ENCODE data around the gene MCRIP2.

DNA sequence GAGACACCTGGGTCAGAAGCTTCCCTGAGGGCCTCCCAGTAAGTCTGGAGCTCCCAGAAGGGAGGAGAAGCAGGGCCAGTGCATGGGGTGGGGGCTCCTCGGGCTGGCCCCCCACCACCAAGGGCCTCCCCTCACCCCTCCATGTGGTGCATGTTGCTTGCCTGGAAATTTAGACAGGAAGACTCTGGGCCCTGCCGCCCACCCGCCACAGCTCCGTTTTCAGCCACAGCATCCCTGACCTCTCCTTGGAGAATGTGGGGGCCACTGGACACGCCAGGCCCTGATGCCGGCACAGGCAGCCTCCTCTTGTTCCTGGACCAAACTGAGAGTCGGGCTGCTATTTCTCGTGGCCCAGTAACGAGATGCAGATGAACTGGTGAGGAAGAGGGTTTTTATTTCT is 2.8 kb upstream of the MCRIP2 start:
- TF ChIP-seq, protein P1, sequence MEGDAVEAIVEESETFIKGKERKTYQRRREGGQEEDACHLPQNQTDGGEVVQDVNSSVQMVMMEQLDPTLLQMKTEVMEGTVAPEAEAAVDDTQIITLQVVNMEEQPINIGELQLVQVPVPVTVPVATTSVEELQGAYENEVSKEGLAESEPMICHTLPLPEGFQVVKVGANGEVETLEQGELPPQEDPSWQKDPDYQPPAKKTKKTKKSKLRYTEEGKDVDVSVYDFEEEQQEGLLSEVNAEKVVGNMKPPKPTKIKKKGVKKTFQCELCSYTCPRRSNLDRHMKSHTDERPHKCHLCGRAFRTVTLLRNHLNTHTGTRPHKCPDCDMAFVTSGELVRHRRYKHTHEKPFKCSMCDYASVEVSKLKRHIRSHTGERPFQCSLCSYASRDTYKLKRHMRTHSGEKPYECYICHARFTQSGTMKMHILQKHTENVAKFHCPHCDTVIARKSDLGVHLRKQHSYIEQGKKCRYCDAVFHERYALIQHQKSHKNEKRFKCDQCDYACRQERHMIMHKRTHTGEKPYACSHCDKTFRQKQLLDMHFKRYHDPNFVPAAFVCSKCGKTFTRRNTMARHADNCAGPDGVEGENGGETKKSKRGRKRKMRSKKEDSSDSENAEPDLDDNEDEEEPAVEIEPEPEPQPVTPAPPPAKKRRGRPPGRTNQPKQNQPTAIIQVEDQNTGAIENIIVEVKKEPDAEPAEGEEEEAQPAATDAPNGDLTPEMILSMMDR (IDR thresholded peaks at IDR 0.05), result no peak
- TF ChIP-seq ZFX (IDR thresholded peaks at IDR 0.05; ENCODE audit: borderline replicate concordance), result no peak

Measured in 22Rv1 (cell line).